ENCODE measurements around the gene RAB4A. TPM values are rescaled to one million over a fixed set of nuclear protein-coding genes. Genes with fewer than 3 reads are reported as not detected.

RAB4A gene
- total and polyA plus RNA-seq, 2 of the 13 experiments (the other 11 are each of a cell fraction or from before 2014, with no cell fraction given), result 56.0 to 80.1 TPM

DNA sequence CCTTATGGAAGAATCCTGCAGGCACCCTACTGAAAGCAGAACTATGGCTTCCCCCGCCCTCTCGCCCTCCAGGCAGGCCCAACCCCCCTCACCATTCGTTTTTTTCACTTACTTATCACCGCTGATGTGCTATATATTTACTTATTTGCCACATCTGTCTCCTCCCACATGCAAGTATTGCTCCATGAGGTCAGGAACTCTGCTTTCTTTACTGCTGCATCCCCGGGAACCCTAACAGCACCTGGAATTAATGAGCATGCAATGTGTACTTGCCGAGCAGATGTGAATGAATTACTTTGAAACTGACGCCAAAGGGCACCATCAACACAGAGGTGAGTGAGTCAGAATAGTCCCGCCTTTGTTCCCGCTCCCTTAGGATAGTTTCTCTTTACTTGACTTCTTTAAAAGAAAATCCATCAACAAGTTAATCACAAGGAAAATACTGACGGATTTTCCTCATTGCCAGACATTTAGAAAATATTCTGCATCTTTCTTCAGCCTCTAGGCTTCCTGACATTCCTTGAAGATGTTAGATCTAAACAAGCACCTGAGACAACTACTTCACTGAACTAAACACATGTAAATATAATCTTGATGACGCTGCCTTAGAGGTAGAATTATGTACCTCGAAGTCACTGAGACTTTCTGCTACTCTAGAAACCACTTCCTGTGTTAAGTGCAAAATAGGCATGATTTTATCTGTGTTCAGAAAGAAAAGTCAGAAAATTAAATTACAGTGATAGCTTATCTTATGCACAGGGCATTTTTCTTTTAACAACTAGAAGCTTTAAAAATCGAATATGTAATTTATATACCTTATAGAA, 17.5 kb upstream of the RAB4A start (continued):
- TF ChIP-seq TBX2 (CRISPR knock-in tag; IDR thresholded peaks at IDR 0.05; ENCODE audit: borderline replicate concordance) (peak; percentile 83), TSC22D2 (CRISPR knock-in tag; IDR thresholded peaks at IDR 0.05; ENCODE audit: borderline replicate concordance) (no peak), SP5 (CRISPR knock-in tag; IDR thresholded peaks at IDR 0.05; ENCODE audit: borderline replicate concordance, low read depth) (peak; percentile 76; the same call in 1 of the 2 replicates), ISX (CRISPR knock-in tag; conservative IDR thresholded peaks at IDR 0.05) (no peak), SOX6 (IDR thresholded peaks at IDR 0.05) (no peak), SOX6 (CRISPR knock-in tag; IDR thresholded peaks at IDR 0.05) (0 out of 2 replicates have a peak, but pooled peaks have one; percentile 9), U2AF2 (IDR thresholded peaks at IDR 0.05; ENCODE audit: low read depth, low read length) (no peak), CC2D1A (CRISPR knock-in tag; IDR thresholded peaks at IDR 0.05) (no peak), KMT2B (CRISPR knock-in tag; IDR thresholded peaks at IDR 0.05) (no peak), ASH2L (IDR thresholded peaks at IDR 0.05; ENCODE audit: insufficient read length, low read depth, low read length) (peak; percentile 35), KLF9 (CRISPR knock-in tag; IDR thresholded peaks at IDR 0.05; ENCODE audit: low read depth) (no peak), NKX3-1 (CRISPR knock-in tag; IDR thresholded peaks at IDR 0.05) (no peak), NFYC (CRISPR knock-in tag; IDR thresholded peaks at IDR 0.05) (no peak), MED13 (CRISPR knock-in tag; IDR thresholded peaks at IDR 0.05) (no peak), SIX1 (CRISPR knock-in tag; IDR thresholded peaks at IDR 0.05; ENCODE audit: borderline replicate concordance) (no peak), HDAC1 (CRISPR knock-in tag; IDR thresholded peaks at IDR 0.05) (peak; percentile 41; the same call in 1 of the 2 replicates), ZSCAN30 (CRISPR knock-in tag; IDR thresholded peaks at IDR 0.05) (no peak)
- TF ChIP-seq, protein P1, sequence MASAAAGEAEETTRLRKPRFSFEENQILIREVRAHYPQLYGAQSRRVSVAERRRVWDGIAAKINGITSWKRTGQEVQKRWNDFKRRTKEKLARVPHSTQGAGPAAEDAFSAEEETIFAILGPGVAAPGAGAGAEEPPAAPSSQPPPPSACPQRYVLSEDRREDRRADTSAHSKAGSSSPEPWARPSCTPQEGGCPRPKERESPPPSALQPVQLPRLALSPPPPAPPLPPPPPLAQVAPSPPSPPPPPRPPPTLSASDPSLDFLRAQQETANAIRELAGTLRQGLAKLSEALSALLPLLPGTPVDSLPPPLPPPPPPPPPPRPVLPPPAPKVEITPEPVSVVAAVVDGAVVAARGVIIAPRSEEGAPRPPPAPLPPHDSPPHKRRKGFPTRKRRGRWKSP (CRISPR knock-in tag; IDR thresholded peaks at IDR 0.05), result no peak
- TF ChIP-seq, protein P2, sequence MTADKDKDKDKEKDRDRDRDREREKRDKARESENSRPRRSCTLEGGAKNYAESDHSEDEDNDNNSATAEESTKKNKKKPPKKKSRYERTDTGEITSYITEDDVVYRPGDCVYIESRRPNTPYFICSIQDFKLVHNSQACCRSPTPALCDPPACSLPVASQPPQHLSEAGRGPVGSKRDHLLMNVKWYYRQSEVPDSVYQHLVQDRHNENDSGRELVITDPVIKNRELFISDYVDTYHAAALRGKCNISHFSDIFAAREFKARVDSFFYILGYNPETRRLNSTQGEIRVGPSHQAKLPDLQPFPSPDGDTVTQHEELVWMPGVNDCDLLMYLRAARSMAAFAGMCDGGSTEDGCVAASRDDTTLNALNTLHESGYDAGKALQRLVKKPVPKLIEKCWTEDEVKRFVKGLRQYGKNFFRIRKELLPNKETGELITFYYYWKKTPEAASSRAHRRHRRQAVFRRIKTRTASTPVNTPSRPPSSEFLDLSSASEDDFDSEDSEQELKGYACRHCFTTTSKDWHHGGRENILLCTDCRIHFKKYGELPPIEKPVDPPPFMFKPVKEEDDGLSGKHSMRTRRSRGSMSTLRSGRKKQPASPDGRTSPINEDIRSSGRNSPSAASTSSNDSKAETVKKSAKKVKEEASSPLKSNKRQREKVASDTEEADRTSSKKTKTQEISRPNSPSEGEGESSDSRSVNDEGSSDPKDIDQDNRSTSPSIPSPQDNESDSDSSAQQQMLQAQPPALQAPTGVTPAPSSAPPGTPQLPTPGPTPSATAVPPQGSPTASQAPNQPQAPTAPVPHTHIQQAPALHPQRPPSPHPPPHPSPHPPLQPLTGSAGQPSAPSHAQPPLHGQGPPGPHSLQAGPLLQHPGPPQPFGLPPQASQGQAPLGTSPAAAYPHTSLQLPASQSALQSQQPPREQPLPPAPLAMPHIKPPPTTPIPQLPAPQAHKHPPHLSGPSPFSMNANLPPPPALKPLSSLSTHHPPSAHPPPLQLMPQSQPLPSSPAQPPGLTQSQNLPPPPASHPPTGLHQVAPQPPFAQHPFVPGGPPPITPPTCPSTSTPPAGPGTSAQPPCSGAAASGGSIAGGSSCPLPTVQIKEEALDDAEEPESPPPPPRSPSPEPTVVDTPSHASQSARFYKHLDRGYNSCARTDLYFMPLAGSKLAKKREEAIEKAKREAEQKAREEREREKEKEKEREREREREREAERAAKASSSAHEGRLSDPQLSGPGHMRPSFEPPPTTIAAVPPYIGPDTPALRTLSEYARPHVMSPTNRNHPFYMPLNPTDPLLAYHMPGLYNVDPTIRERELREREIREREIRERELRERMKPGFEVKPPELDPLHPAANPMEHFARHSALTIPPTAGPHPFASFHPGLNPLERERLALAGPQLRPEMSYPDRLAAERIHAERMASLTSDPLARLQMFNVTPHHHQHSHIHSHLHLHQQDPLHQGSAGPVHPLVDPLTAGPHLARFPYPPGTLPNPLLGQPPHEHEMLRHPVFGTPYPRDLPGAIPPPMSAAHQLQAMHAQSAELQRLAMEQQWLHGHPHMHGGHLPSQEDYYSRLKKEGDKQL (CRISPR knock-in tag; IDR thresholded peaks at IDR 0.05; ENCODE audit: low read depth), result peak; percentile 48; the same call in 1 of the 2 replicates
- TF ChIP-seq, protein P3, sequence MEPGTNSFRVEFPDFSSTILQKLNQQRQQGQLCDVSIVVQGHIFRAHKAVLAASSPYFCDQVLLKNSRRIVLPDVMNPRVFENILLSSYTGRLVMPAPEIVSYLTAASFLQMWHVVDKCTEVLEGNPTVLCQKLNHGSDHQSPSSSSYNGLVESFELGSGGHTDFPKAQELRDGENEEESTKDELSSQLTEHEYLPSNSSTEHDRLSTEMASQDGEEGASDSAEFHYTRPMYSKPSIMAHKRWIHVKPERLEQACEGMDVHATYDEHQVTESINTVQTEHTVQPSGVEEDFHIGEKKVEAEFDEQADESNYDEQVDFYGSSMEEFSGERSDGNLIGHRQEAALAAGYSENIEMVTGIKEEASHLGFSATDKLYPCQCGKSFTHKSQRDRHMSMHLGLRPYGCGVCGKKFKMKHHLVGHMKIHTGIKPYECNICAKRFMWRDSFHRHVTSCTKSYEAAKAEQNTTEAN (CRISPR knock-in tag; conservative IDR thresholded peaks at IDR 0.05), result no peak
- TF ChIP-seq, protein P4, sequence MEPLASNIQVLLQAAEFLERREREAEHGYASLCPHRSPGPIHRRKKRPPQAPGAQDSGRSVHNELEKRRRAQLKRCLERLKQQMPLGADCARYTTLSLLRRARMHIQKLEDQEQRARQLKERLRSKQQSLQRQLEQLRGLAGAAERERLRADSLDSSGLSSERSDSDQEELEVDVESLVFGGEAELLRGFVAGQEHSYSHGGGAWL (CRISPR knock-in tag; IDR thresholded peaks at IDR 0.05), result no peak
- TF ChIP-seq, protein P5, sequence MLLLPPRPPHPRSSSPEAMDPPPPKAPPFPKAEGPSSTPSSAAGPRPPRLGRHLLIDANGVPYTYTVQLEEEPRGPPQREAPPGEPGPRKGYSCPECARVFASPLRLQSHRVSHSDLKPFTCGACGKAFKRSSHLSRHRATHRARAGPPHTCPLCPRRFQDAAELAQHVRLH (CRISPR knock-in tag; IDR thresholded peaks at IDR 0.05; ENCODE audit: borderline replicate concordance, low read depth), result no peak

Data from HepG2 (cell line).